NT2/D1 (cell line): Measurements from ENCODE around the gene TTI1.

Experiments
- DNase-seq: peaks from one replicate; pipeline ENCODE4 v3.0.0-alpha.2; 2011; ENCODE audit warnings: low read depth, low spot score
- H3K27me3 ChIP-seq: 2 replicates; pipeline ENCODE4 v1.6.0; 2011; ENCODE audit warnings: mild to moderate bottlenecking; ENCODE audit not compliant: insufficient read length, insufficient read depth
- H3K36me3 ChIP-seq: 2 replicates; pipeline ENCODE4 v1.6.1; 2011; ENCODE audit warnings: mild to moderate bottlenecking, low read length, mixed read lengths; ENCODE audit not compliant: insufficient read depth, insufficient read length
- H3K4me1 ChIP-seq: 2 replicates; pipeline ENCODE4 v1.5.1; 2011; ENCODE audit not compliant: insufficient read depth, insufficient read length
- H3K4me3 ChIP-seq: 2 replicates; pipeline ENCODE4 v1.5.1; 2011; ENCODE audit warnings: low read depth; ENCODE audit not compliant: insufficient read length
- H3K9ac ChIP-seq: 2 replicates; pipeline ENCODE4 v1.6.0; 2011; ENCODE audit warnings: low read depth; ENCODE audit not compliant: insufficient read length
- H3K9me3 ChIP-seq: 2 replicates; pipeline ENCODE4 v1.5.1; 2011; ENCODE audit warnings: mild to moderate bottlenecking, low read length; ENCODE audit not compliant: insufficient read depth
- SUZ12 ChIP-seq: IDR thresholded peaks from 2 replicates; pipeline ENCODE4 v1.6.1; 2011; ENCODE audit not compliant: insufficient read length, insufficient read depth; ENCODE audit errors: extremely low read depth
- YY1 ChIP-seq: IDR thresholded peaks from 2 replicates; pipeline ENCODE4 v1.6.1; 2011; ENCODE audit not compliant: insufficient read length, insufficient read depth
- ZNF274 ChIP-seq: IDR thresholded peaks from 2 replicates; pipeline ENCODE4 v1.6.1; 2011; ENCODE audit warnings: mild to moderate bottlenecking, low read depth, low read length

Gene TTI1

DNA sequence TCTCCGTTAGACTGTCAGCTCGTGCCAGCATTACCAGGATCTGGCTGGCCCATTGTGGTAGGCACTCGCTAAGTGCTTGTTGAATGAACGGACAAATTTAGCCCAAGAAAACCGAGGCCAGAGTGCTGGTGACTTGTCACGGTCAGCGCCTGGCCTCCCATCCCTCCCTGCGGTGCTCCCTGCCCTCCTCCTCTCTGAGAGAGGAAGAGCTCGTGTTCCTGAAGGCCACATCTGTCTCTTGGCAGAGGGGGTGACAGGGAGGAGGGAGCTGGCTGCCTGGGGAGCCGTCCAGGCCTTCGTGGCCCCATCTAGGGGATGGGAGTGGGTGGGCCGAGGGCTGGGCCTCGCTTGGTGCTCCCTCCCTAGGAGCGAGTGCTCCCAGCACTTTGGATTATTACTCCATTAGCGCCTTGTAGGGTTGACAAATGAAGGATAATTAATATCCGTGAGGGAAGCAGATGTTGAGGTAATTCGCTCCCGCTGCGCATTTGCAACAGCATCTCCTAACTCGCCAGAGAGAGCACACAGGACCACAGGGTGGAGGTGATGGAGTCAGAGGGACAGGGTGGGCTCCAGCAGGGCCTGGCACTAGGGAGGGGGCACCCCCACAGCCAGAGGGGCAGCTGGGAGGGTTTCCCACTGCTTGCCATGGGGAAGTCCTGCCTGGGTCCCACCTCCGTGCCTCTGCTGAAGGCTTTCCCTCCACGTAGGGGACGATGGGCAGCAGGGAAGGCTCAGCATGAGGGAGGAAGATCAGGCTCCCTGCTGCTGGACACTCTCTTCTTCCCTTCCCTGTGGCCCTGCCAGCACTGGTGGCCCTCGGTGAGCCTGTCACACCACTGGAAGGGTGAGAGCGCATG is 93.3 kb downstream of the TTI1 start:
- Histone ChIP-seq H3K9me3 (no peaks in the 10 kb centered on the region), H3K27me3 (no peaks in the 10 kb centered on the region), H3K36me3 (no peaks in the 10 kb centered on the region), H3K4me1 (no peaks in the 10 kb centered on the region), H3K9ac (no peak overlapping the region), H3K4me3 (no peak overlapping the region)
- TF ChIP-seq SUZ12 (no peak), ZNF274 (no peak), YY1 (no peak)
- DNase-seq: no peak

DNA sequence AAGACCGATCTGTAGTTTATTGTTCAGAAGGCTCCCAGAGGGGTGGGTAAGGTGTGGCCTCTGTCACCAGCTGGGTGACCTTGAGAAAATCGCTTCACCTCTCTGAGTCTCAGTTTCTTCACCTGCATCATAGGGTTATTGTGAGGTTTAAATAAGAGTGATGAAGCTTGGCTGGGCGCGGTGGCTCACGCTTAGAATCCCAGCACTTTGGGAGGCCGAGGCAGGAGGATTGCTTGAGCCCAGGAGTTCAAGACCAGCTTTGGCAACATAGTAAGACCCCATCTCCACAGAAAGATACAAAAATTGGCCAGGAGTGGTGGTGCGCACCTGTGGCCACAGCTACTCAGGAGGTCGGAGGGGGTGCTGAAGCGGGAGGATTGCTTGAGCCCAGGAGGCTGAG is 94.3 kb downstream of the TTI1 start:
- Histone ChIP-seq H3K27me3 (no peaks in the 10 kb centered on the region), H3K4me1 (peaks cover 8% of the 10 kb centered on the region), H3K9ac (no peak overlapping the region), H3K36me3 (no peaks in the 10 kb centered on the region), H3K9me3 (no peaks in the 10 kb centered on the region), H3K4me3 (no peak overlapping the region)
- no peak for TF ChIP-seq SUZ12
- no peak for TF ChIP-seq ZNF274
- no peak for TF ChIP-seq YY1
- DNase-seq: no peak

DNA sequence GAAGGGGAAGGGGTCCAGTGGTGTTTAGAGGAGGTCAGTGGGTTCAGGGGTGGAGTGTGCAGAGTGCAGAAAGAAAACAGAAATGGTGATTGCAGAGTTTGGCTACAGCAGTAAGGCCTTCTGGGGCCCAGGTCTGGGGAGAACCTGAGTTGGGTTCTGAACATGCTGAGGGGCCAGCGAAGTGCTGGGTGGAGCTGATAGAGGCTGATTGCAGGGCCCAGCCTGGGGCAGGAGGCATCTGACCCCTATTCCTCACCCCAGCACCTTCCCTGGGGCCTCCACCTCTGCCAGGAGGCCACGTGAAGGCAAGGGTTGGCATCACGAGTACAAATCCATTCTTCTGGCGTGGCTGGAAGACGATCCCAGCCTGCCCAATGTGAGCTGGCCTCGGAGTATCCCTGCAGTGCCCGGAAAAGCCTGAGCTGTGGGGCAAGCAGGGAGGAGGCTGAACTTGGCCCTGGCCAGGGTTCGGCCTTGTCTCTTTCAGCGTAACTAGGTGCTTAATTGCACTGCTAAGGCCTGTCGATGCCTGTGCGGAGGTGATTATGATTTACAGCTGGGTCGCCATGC is 95.0 kb downstream of the TTI1 start:
- no peaks in the 10 kb centered on the region for H3K36me3 ChIP-seq
- no peak for DNase-seq
- H3K4me3 ChIP-seq: no peak overlapping the region
- no peaks in the 10 kb centered on the region for H3K9me3 ChIP-seq
- TF ChIP-seq ZNF274: no peak
- no peak for TF ChIP-seq YY1
- TF ChIP-seq SUZ12: no peak
- H3K27me3 ChIP-seq: no peaks in the 10 kb centered on the region
- no peak overlapping the region for H3K9ac ChIP-seq
- H3K4me1 ChIP-seq: peaks cover 8% of the 10 kb centered on the region

DNA sequence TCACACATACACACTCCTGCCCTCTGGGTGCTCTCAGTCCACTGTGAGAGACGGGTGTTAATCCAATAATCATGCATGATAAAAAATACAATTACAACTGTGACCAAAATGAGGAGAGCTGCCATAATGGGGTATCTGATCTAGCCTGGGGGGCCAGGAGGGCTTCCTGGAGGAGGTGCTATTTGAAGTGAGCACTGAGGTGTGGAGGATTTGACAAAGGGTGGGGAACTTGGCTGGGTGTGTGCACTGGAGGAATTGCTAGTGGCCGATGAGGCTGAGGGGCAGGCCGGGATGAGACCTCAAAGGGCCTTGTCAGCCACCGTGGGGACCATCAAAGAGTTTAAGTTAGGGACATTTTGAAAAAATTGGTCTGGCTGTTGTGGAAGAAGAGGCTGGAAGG is 95.6 kb downstream of the TTI1 start:
- H3K36me3 ChIP-seq: no peaks in the 10 kb centered on the region
- H3K9me3 ChIP-seq: no peaks in the 10 kb centered on the region
- no peaks in the 10 kb centered on the region for H3K27me3 ChIP-seq
- peaks cover 8% of the 10 kb centered on the region for H3K4me1 ChIP-seq
- no peak for DNase-seq
- TF ChIP-seq SUZ12 (no peak), YY1 (no peak), ZNF274 (no peak)
- H3K9ac ChIP-seq: no peak overlapping the region
- no peak overlapping the region for H3K4me3 ChIP-seq

DNA sequence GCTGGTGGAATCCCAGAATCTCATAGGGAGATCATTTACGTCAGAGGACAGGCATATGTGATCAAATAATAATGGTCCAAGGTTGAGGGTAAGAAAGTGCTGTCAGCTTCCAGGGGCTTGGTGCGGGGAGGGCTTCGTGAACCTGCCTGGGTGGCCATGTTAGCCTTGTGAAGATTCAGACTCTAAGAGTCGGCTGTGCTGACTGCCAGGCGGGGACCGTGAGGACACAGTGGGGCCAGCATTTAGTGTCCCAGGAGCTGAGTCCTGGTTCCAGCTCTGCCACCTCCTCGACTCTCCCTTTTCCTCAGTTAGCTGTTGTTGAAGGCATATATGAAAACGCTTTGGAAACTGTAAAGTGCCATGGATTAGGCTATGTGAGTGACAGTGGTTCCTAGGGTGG is 96.8 kb downstream of the TTI1 start:
- H3K27me3 ChIP-seq: no peaks in the 10 kb centered on the region

DNA sequence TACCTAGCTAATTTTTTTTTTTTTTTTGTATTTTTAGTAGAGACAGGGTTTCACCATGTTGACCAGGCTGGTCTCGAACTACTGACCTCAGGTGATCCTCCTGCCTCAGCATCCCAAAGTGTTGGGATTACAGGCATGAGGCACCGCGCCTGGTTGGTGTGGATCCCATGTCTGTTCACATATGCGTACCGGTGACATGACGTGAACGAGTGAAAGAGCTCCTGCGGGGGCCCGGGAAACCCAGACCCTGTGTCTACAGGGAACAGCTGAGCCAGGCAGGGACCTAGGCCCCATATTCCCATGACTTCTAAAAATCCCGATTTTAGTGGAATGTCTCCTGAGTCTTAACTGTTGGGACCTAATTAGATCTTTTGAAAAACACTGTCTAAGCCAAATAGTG is 97.2 kb downstream of the TTI1 start:
- DNase-seq: no peak
- Histone ChIP-seq H3K4me3 (no peak overlapping the region), H3K4me1 (peaks cover 13% of the 10 kb centered on the region), H3K36me3 (no peaks in the 10 kb centered on the region), H3K27me3 (no peaks in the 10 kb centered on the region), H3K9me3 (no peaks in the 10 kb centered on the region), H3K9ac (no peak overlapping the region)
- TF ChIP-seq ZNF274 (no peak), YY1 (no peak), SUZ12 (no peak)

More for the DNA sequence above, 96.8 kb downstream of the TTI1 start:
- DNase-seq: no peak
- peaks cover 13% of the 10 kb centered on the region for H3K4me1 ChIP-seq
- no peaks in the 10 kb centered on the region for H3K9me3 ChIP-seq
- no peak overlapping the region for H3K4me3 ChIP-seq
- no peaks in the 10 kb centered on the region for H3K36me3 ChIP-seq
- no peak for TF ChIP-seq ZNF274
- no peak for TF ChIP-seq SUZ12
- TF ChIP-seq YY1: no peak
- H3K9ac ChIP-seq: no peak overlapping the region

DNA sequence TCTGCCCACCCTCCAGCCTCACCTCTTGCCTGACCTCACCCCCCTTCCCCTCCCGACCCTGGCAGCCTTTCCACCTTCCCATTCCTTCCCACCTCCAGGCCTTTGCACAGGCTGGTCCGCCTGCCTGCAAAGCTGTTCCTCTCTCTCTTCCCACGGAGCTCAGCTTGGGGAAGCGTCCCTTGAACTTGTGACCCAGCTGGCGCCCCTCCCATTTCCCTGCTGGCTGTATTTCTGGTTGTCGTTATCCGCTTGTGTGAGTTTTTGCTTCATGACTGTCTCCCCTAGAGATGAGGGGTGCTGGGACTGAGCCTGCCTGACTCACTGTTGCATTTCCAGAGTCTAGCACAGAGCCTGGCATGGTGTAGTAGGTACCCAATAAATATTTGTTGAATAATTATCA is 97.8 kb downstream of the TTI1 start:
- H3K36me3 ChIP-seq: no peaks in the 10 kb centered on the region
- no peak overlapping the region for H3K4me3 ChIP-seq
- H3K27me3 ChIP-seq: no peaks in the 10 kb centered on the region
- no peaks in the 10 kb centered on the region for H3K9me3 ChIP-seq
- H3K4me1 ChIP-seq: peaks cover 14% of the 10 kb centered on the region
- TF ChIP-seq YY1 (no peak), ZNF274 (no peak), SUZ12 (no peak)
- no peak for DNase-seq
- no peak overlapping the region for H3K9ac ChIP-seq
